SU-DHL-6 (cell line): Measurements from ENCODE around the gene ELL2.

Experiments used
- H2AFZ ChIP-seq: fragments of 200-600 bp; sonication (generic); 2 replicates; pipeline ENCODE4 v1.6.1; 2014; ENCODE audit warnings: low read depth, mild to moderate bottlenecking, moderate library complexity, mixed read lengths, antibody characterized with exemption, low read length; ENCODE audit not compliant: severe bottlenecking
- H3F3A ChIP-seq: fragments of 200-600 bp; shearing (Covaris generic); 2 replicates; pipeline ENCODE4 v1.6.0; 2016; ENCODE audit warnings: antibody characterized with exemption, mild to moderate bottlenecking; ENCODE audit not compliant: insufficient read depth
- H3K27ac ChIP-seq: fragments of 200-600 bp; sonication (generic); 2 replicates; pipeline ENCODE4 v1.5.1; 2016; ENCODE audit warnings: low read depth, mild to moderate bottlenecking, low read length, moderate library complexity, mixed read lengths
- H3K27me3 ChIP-seq: fragments of 200-600 bp; sonication (generic), shearing (Covaris generic); 2 replicates; pipeline ENCODE4 v1.6.0; 2014; ENCODE audit warnings: mild to moderate bottlenecking, low read length
- H3K36me3 ChIP-seq: fragments of 200-600 bp; sonication (generic); 2 replicates; pipeline ENCODE4 v1.6.1; 2014; ENCODE audit warnings: mild to moderate bottlenecking, low read length, mixed read lengths
- H3K4me2 ChIP-seq: fragments of 300-600, 200-600 bp; shearing (Covaris generic), sonication (generic); 2 replicates; pipeline ENCODE4 v1.6.0; 2014; ENCODE audit warnings: low read length, low read depth, mild to moderate bottlenecking; ENCODE audit not compliant: poor library complexity, severe bottlenecking
- H3K4me3 ChIP-seq: fragments of 200-600 bp; sonication (generic); 2 replicates; pipeline ENCODE4 v1.5.1; 2014; ENCODE audit warnings: antibody characterized with exemption, low read length, mild to moderate bottlenecking, mixed read lengths; ENCODE audit not compliant: insufficient read depth, poor library complexity, severe bottlenecking
- H3K79me2 ChIP-seq: fragments of 200-600 bp; sonication (generic); 2 replicates; pipeline ENCODE4 v1.6.1; 2014; ENCODE audit warnings: mild to moderate bottlenecking, low read length, moderate library complexity; ENCODE audit not compliant: insufficient read depth
- H3K9ac ChIP-seq: fragments of 200-600 bp; sonication (generic); 2 replicates; pipeline ENCODE4 v1.7.0; 2014; ENCODE audit warnings: mild to moderate bottlenecking, low read length
- H3K9me2 ChIP-seq: fragments of 200-600 bp; sonication (generic); replicated peaks from 2 replicates; pipeline ENCODE4 v1.6.1; 2014; ENCODE audit warnings: low read length; ENCODE audit not compliant: insufficient read depth
- H3K9me3 ChIP-seq: fragments of 200-600 bp; sonication (generic); 2 replicates; pipeline ENCODE4 v1.6.1; 2014; ENCODE audit warnings: low read length, mixed read lengths; ENCODE audit not compliant: insufficient read depth
- H4K20me1 ChIP-seq: fragments of 200-600 bp; sonication (generic); 2 replicates; pipeline ENCODE4 v1.6.1; 2014; ENCODE audit warnings: low read depth, mild to moderate bottlenecking, antibody characterized with exemption, low read length, moderate library complexity, mixed read lengths
- CTCF ChIP-seq: fragments of 200-600 bp; sonication (generic); IDR thresholded peaks from one replicate; pipeline ENCODE4 v1.5.1; 2017; ENCODE audit warnings: antibody characterized with exemption, mild to moderate bottlenecking, low read length, moderate library complexity; ENCODE audit not compliant: insufficient read depth, poor library complexity, severe bottlenecking
- EZH2phosphoT487 ChIP-seq: fragments of 200-600 bp; sonication (generic), shearing (Covaris generic); conservative IDR thresholded peaks from 2 replicates; pipeline ENCODE4 v1.6.1; 2018; ENCODE audit warnings: mild to moderate bottlenecking, antibody characterized with exemption, low read length, moderate library complexity, mixed read lengths

Gene ELL2

GRCh38 chr5:95995962-95996489 lies 34.4 kb upstream of the ELL2 start:
- Histone ChIP-seq H4K20me1 (no peaks in the 10 kb centered on the region), H3K4me2 (no peak overlapping the region), H3K9me3 (no peaks in the 10 kb centered on the region), H3K9ac (no peak overlapping the region), H3K79me2 (no peaks in the 10 kb centered on the region), H2AFZ (no peak overlapping the region), H3K27me3 (no peaks in the 10 kb centered on the region), H3F3A (no peaks in the 10 kb centered on the region), H3K4me3 (no peak overlapping the region), H3K36me3 (no peaks in the 10 kb centered on the region), H3K27ac (no peak overlapping the region), H3K9me2 (no peaks in the 10 kb centered on the region)
- TF ChIP-seq EZH2phosphoT487 (no peak), CTCF (no peak)

- no peaks in the 10 kb centered on the region for H4K20me1 ChIP-seq
- H3K27ac ChIP-seq, result no peak overlapping the region
Measured at GRCh38 chr5:95993776-95994175, 32.1 kb upstream of the ELL2 start.

GRCh38 chr5:95993266-95993665 lies 31.6 kb upstream of the ELL2 start:
- H3F3A ChIP-seq, result no peaks in the 10 kb centered on the region
- no peaks in the 10 kb centered on the region for H3K36me3 ChIP-seq
- no peak overlapping the region for H3K9ac ChIP-seq
- H3K27me3 ChIP-seq, result no peaks in the 10 kb centered on the region
- no peak overlapping the region for H2AFZ ChIP-seq
- TF ChIP-seq EZH2phosphoT487 (no peak), CTCF (no peak)
- no peaks in the 10 kb centered on the region for H4K20me1 ChIP-seq
- H3K27ac ChIP-seq, result no peak overlapping the region
- H3K4me2 ChIP-seq, result no peak overlapping the region
- no peaks in the 10 kb centered on the region for H3K9me2 ChIP-seq
- no peaks in the 10 kb centered on the region for H3K9me3 ChIP-seq
- H3K4me3 ChIP-seq, result no peak overlapping the region
- H3K79me2 ChIP-seq, result no peaks in the 10 kb centered on the region

More at GRCh38 chr5:95993776-95994175, 32.1 kb upstream of the ELL2 start:
- H3K27me3 ChIP-seq, result no peaks in the 10 kb centered on the region
- no peaks in the 10 kb centered on the region for H3K36me3 ChIP-seq
- H3K9me2 ChIP-seq, result no peaks in the 10 kb centered on the region
- H3F3A ChIP-seq, result no peaks in the 10 kb centered on the region
- H3K4me3 ChIP-seq, result no peak overlapping the region
- H3K4me2 ChIP-seq, result no peak overlapping the region
- no peaks in the 10 kb centered on the region for H3K79me2 ChIP-seq
- H2AFZ ChIP-seq, result no peak overlapping the region
- no peaks in the 10 kb centered on the region for H3K9me3 ChIP-seq
- H3K9ac ChIP-seq, result no peak overlapping the region
- TF ChIP-seq CTCF (no peak), EZH2phosphoT487 (no peak)
